Activated CD8-positive, alpha-beta T cell treated with anti-CD3 and anti-CD28 coated beads for 36 hours (primary cell): Measurements from ENCODE around the gene MAP3K13. TPM values are rescaled to one million over a fixed set of nuclear protein-coding genes. Genes with fewer than 3 reads are reported as not detected.
"Not testable (repeated sequence)": the region's sequence is repeated elsewhere in the genome, so short reads cannot be mapped to it uniquely, and the experiment has no call there.

Source experiments
- ATAC-seq: fragments of 200-7000 bp; cut with Tn5 transposase; one replicate; pipeline ENCODE4 v1.10.0; 2021; ENCODE audit warnings: mild to moderate bottlenecking, moderate library complexity
- CTCF ChIA-PET: fragments of 350-600 bp; sonication (Branson Sonifier 250); formaldehyde crosslinking; loops from one replicate; lab custom pipeline; 2021; ENCODE audit warnings: antibody characterized with exemption; lab: Charles Lee
- POLR2A ChIA-PET: fragments of 350-600 bp; sonication (Branson Sonifier 250); formaldehyde crosslinking; loops from one replicate; lab custom pipeline; 2021; ENCODE audit warnings: antibody characterized with exemption; lab: Charles Lee
- DNase-seq: peaks from one replicate; pipeline ENCODE4 v3.0.0-alpha.2; 2020
- H3K27ac Mint-ChIP-seq: one replicate; pipeline ENCODE4 v1.8.0; 2021; ENCODE audit warnings: mild to moderate bottlenecking, mixed read lengths
- H3K27me3 Mint-ChIP-seq: one replicate; pipeline ENCODE4 v1.8.0; 2021; ENCODE audit warnings: mixed read lengths
- H3K36me3 Mint-ChIP-seq: one replicate; pipeline ENCODE4 v1.8.0; 2021; ENCODE audit warnings: low read depth, mixed read lengths
- H3K4me1 Mint-ChIP-seq: one replicate; pipeline ENCODE4 v1.8.0; 2021; ENCODE audit warnings: low read depth, mixed read lengths
- H3K4me3 Mint-ChIP-seq: one replicate; pipeline ENCODE4 v1.8.0; 2021; ENCODE audit warnings: mild to moderate bottlenecking, moderate library complexity, mixed read lengths
- H3K9me3 Mint-ChIP-seq: one replicate; pipeline ENCODE4 v1.8.0; 2021; ENCODE audit warnings: mixed read lengths
- intact Hi-C: fragments of 100-400 bp; cut with micrococcal nuclease; formaldehyde crosslinking; loops from one replicate; pipeline ENCODE4 v1.10.0; 2022
- total RNA-seq, 2 experiments: library from RNA; stranded (reverse); gene quantifications; one replicate each; pipeline ENCODE4 v1.2.3, GENCODE V29; 2021
- TF ChIP-seq, protein P1 (sequence below): fragments of 200-600 bp; IDR thresholded peaks from one replicate; pipeline ENCODE4 v1.8.0; 2022; ENCODE audit warnings: antibody characterized with exemption, mild to moderate bottlenecking

MAP3K13 gene
- total RNA-seq, 2 experiments from 2014 or later: 8.9 to 10.2 TPM

DNA sequence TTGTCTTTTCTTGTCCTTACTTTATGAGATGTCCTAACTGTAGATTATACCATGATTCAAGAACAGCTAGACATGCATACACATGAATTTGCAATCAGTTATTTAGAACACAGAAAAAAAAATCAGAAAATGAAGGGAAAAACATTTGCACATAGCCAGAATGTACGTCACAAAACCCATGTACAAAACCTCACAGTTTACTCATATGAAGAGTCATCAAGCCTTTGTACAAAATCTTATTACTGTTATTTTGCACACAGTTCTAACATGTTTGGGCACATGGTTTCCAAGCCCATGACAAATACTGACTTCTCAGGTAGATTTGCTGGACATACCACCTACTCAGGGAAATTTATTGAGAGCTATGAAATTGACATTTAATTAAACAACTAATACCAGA is 48.2 kb downstream of the MAP3K13 start:
- ChIA-PET POLR2A (no interaction called here), CTCF (no interaction called here)
- Mint-ChIP-seq H3K4me3 (no peak overlapping the region), H3K27me3 (peaks cover 6% of the 10 kb centered on the region), H3K4me1 (no peaks in the 10 kb centered on the region), H3K36me3 (no peaks in the 10 kb centered on the region), H3K27ac (no peak overlapping the region), H3K9me3 (no peaks in the 10 kb centered on the region)
- intact Hi-C loops: no loop called here
- ATAC-seq (no peak), DNase-seq (no peak)
- TF ChIP-seq, protein P1, sequence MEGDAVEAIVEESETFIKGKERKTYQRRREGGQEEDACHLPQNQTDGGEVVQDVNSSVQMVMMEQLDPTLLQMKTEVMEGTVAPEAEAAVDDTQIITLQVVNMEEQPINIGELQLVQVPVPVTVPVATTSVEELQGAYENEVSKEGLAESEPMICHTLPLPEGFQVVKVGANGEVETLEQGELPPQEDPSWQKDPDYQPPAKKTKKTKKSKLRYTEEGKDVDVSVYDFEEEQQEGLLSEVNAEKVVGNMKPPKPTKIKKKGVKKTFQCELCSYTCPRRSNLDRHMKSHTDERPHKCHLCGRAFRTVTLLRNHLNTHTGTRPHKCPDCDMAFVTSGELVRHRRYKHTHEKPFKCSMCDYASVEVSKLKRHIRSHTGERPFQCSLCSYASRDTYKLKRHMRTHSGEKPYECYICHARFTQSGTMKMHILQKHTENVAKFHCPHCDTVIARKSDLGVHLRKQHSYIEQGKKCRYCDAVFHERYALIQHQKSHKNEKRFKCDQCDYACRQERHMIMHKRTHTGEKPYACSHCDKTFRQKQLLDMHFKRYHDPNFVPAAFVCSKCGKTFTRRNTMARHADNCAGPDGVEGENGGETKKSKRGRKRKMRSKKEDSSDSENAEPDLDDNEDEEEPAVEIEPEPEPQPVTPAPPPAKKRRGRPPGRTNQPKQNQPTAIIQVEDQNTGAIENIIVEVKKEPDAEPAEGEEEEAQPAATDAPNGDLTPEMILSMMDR: no peak

DNA sequence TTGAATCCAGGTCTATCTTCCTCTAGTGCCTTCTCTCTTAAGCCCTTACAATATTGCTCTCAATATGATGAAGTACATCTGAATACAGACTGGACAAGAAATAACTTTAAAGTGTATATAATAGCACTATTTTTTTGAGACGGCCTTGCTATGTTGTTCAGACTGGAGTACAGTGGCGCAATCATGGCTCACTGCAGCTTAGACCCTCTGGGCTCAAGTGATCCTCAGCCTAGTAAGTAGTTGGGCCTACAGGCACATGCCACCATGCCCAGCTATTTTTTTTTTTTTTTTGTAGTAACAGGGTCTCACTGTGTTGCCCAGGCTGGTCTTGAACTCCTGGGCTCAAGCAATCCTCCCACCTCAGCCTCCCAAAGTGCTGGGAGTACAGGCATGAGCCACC is 53.6 kb downstream of the MAP3K13 start:
- Mint-ChIP-seq H3K4me1 (no peaks in the 10 kb centered on the region), H3K9me3 (no peaks in the 10 kb centered on the region), H3K27me3 (peaks cover 4% of the 10 kb centered on the region), H3K4me3 (no peak overlapping the region), H3K36me3 (no peaks in the 10 kb centered on the region), H3K27ac (no peak overlapping the region)
- intact Hi-C loops: no loop called here
- TF ChIP-seq, protein P1: no peak
- ChIA-PET POLR2A (no interaction called here), CTCF (no interaction called here)
- no peak for DNase-seq
- no peak for ATAC-seq

DNA sequence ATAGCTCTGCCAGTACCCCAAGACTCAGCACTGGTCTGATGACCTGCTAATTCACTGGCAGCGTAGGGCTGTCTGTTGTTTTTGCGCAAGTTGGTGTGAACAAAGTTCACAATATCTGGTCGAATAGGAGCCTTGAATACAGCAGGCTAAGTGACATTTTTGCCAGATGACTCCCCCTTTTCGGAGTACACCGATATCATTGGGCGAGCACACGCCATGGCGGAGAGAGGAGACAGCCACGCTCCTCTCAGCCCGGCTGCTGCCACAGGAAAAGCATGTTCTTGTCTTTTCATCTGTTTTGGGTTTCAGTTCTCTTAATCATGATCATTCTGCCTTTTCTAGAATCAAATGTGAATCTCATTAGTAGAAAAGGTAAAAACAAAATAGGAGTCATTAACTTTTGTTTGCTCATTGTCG is 55.6 kb downstream of the MAP3K13 start:
- H3K9me3 Mint-ChIP-seq, ATAC-seq: not testable (repeated sequence)

DNA sequence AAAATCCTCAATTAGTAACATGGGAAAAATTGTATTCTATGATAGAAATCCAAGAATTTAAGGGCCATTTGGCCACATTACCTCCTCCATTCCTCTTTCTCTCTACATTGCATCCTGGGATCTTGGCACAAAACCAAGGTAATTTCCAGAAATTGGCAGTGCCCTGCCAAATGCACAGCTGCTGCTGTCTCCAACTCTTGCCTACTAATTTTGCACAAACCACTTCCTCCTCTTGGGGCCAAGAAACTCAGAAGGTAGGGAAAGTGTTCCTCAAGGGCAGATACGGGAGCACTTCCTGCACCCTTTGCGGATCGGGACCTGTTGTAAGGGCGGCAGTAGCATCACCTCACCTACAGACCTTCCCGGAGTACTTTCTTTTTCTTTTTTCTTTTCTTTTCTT is 57.8 kb downstream of the MAP3K13 start:
- DNase-seq (no peak), ATAC-seq (no peak)
- CTCF ChIA-PET: interaction anchor here (0.6 kb wide), 1 partner anchor 309 kb away, joined by 3 read pairs; no protein-coding TSS in a partner anchor
- H3K4me3 Mint-ChIP-seq: no peak overlapping the region
- no peaks in the 10 kb centered on the region for H3K36me3 Mint-ChIP-seq
- H3K9me3 Mint-ChIP-seq: no peaks in the 10 kb centered on the region
- intact Hi-C loops: no loop called here
- POLR2A ChIA-PET: no interaction called here
- no peaks in the 10 kb centered on the region for H3K4me1 Mint-ChIP-seq
- TF ChIP-seq, protein P1: no peak
- no peak overlapping the region for H3K27ac Mint-ChIP-seq
- peaks cover 4% of the 10 kb centered on the region for H3K27me3 Mint-ChIP-seq

More for the DNA sequence above, 55.6 kb downstream of the MAP3K13 start:
- POLR2A ChIA-PET, H3K27ac Mint-ChIP-seq, H3K4me3 Mint-ChIP-seq, H3K4me1 Mint-ChIP-seq, DNase-seq, H3K36me3 Mint-ChIP-seq, CTCF ChIA-PET, H3K27me3 Mint-ChIP-seq, intact Hi-C loops: not testable (repeated sequence)

DNA sequence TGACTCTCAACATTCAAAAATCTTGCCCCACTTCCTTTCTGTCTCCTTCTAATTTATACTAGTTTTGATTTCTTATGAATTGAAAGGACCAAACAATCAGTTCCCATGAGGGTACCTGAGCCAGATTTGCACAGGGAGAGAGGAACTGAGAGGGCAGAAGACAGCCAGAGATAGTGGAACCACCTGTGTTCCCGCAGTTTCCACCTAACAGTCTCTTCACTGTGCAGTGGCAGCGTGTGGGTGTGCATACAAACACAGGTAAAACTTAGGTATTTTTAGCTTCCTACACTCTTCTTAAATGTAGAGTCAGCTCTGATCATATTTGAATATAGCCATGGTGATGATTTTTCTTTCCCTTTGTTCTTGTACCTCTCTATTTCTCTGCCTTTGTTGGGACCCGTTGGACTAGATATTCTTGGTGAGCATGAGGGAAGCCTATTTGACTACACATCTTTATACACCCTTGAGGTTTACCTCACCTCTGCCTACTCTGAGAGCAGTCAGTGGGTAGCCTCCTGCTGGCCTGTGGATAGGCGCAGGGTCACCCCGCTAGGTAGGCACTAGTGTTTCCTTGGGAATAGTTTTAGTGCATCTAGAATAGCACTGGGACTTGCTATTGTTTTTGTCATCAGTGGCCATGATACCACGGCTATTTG is 58.8 kb downstream of the MAP3K13 start:
- no peak overlapping the region for H3K4me3 Mint-ChIP-seq
- ATAC-seq (no peak), DNase-seq (no peak)
- no peak overlapping the region for H3K27ac Mint-ChIP-seq
- intact Hi-C loops: no loop called here
- no peaks in the 10 kb centered on the region for H3K4me1 Mint-ChIP-seq
- ChIA-PET POLR2A (no interaction called here), CTCF (no interaction called here)
- TF ChIP-seq, protein P1: no peak
- H3K36me3 Mint-ChIP-seq: no peaks in the 10 kb centered on the region
- no peaks in the 10 kb centered on the region for H3K9me3 Mint-ChIP-seq
- peaks cover 2% of the 10 kb centered on the region for H3K27me3 Mint-ChIP-seq
